ENCODE measurements around the gene BRAT1.

BRAT1 gene

GRCh38 chr7:2515424-2516193 is 39.7 kb downstream of the BRAT1 start:
- TF ChIP-seq CTCF (IDR thresholded peaks at IDR 0.05; ENCODE audit: insufficient read depth, low read length, missing control alignments) = no peak
- ChIA-PET CTCF (interaction anchor here (1.0 kb wide), 1 partner anchor 37 kb away, joined by 3 read pairs; no protein-coding TSS in a partner anchor), POLR2A (no interaction called here)
- DNase-seq (ENCODE audit: low read depth, low spot score) = no peak
- no peak overlapping the region for H3K4me3 ChIP-seq (ENCODE audit: low read depth, low read length)

GRCh38 chr7:2514473-2515423 is 40.6 kb downstream of the BRAT1 start:
- ChIA-PET CTCF (no interaction called here), POLR2A (no interaction called here)
- no peak for TF ChIP-seq CTCF (IDR thresholded peaks at IDR 0.05; ENCODE audit: insufficient read depth, low read length, missing control alignments)
- no peak overlapping the region for H3K4me3 ChIP-seq (ENCODE audit: low read depth, low read length)
- no peak for DNase-seq (ENCODE audit: low read depth, low spot score)

- no peak overlapping the region for H3K4me3 ChIP-seq (ENCODE audit: low read depth, low read length)
- ChIA-PET POLR2A (no interaction called here), CTCF (no interaction called here)
- TF ChIP-seq CTCF (IDR thresholded peaks at IDR 0.05; ENCODE audit: insufficient read depth, low read length, missing control alignments) = no peak
- no peak for DNase-seq (ENCODE audit: low read depth, low spot score)
Measured at GRCh38 chr7:2513702-2514101, 41.6 kb downstream of the BRAT1 start.

- DNase-seq (ENCODE audit: low read depth, low spot score) = no peak
- ChIA-PET CTCF (no interaction called here), POLR2A (no interaction called here)
- TF ChIP-seq CTCF (IDR thresholded peaks at IDR 0.05; ENCODE audit: insufficient read depth, low read length, missing control alignments) = no peak
- H3K4me3 ChIP-seq (ENCODE audit: low read depth, low read length) = no peak overlapping the region
Measured at GRCh38 chr7:2512713-2513112, 42.6 kb downstream of the BRAT1 start.

- ChIA-PET POLR2A (no interaction called here), CTCF (no interaction called here)
- no peak for DNase-seq (ENCODE audit: low read depth, low spot score)
- no peak overlapping the region for H3K4me3 ChIP-seq (ENCODE audit: low read depth, low read length)
- TF ChIP-seq CTCF (IDR thresholded peaks at IDR 0.05; ENCODE audit: insufficient read depth, low read length, missing control alignments) = no peak
Measured at GRCh38 chr7:2512179-2512661, 43.1 kb downstream of the BRAT1 start.

GRCh38 chr7:2511769-2512168 is 43.6 kb downstream of the BRAT1 start:
- POLR2A ChIA-PET = no interaction called here

More at GRCh38 chr7:2511769-2512168, 43.6 kb downstream of the BRAT1 start:
- no peak for DNase-seq (ENCODE audit: low read depth, low spot score)
- no peak overlapping the region for H3K4me3 ChIP-seq (ENCODE audit: low read depth, low read length)
- no peak for TF ChIP-seq CTCF (IDR thresholded peaks at IDR 0.05; ENCODE audit: insufficient read depth, low read length, missing control alignments)
- CTCF ChIA-PET = no interaction called here

All from AG04449 (cell line).